Astrocyte (in vitro differentiated cells and primary cell): ENCODE measurements around the gene SLCO3A1. TPM values are rescaled to one million over a fixed set of nuclear protein-coding genes. Genes with fewer than 3 reads are reported as not detected.

Experiments
- DNase-seq: peaks from one replicate; pipeline ENCODE4 v3.0.0-alpha.2; 2010; ENCODE audit warnings: low read depth
- FAIRE-seq: peaks from 2 replicates; lab custom pipeline; 2011; peaks lifted over from hg19 to GRCh38; lab: Jason Lieb, UNC
- H2AFZ ChIP-seq: 2 replicates; pipeline ENCODE4 v1.6.0; 2012; ENCODE audit warnings: low read depth, low read length, inconsistent platforms
- H3K27ac ChIP-seq: 2 replicates; pipeline ENCODE4 v1.5.1; 2011; ENCODE audit warnings: low read depth, low read length, inconsistent platforms
- H3K27me3 ChIP-seq: 2 replicates; pipeline ENCODE4 v1.6.0; 2011; ENCODE audit warnings: low read length, inconsistent platforms; ENCODE audit not compliant: insufficient read depth
- H3K36me3 ChIP-seq: 2 replicates; pipeline ENCODE4 v1.5.1; 2011; ENCODE audit warnings: low read length, inconsistent platforms; ENCODE audit not compliant: insufficient read depth
- H3K4me1 ChIP-seq: 2 replicates; pipeline ENCODE4 v1.5.1; 2011; ENCODE audit warnings: low read length, inconsistent platforms; ENCODE audit not compliant: insufficient read depth
- H3K4me2 ChIP-seq: 2 replicates; pipeline ENCODE4 v1.6.0; 2012; ENCODE audit warnings: low read length, inconsistent platforms
- H3K4me3 ChIP-seq: 2 replicates; pipeline ENCODE4 v1.5.1; 2011; ENCODE audit warnings: low read depth, mild to moderate bottlenecking, low read length, inconsistent platforms; ENCODE audit not compliant: insufficient read depth
- H3K79me2 ChIP-seq: 2 replicates; pipeline ENCODE4 v1.6.0; 2012; ENCODE audit warnings: mild to moderate bottlenecking, low read length, inconsistent platforms; ENCODE audit not compliant: insufficient read depth
- H3K9ac ChIP-seq: 2 replicates; pipeline ENCODE4 v1.6.0; 2012; ENCODE audit warnings: mild to moderate bottlenecking, low read length, inconsistent platforms
- H3K9me3 ChIP-seq: 2 replicates; pipeline ENCODE4 v1.5.1; 2012; ENCODE audit warnings: low read depth, mild to moderate bottlenecking, low read length, inconsistent platforms; ENCODE audit not compliant: insufficient read depth
- H4K20me1 ChIP-seq: 2 replicates; pipeline ENCODE4 v1.6.0; 2012; ENCODE audit warnings: low read length, inconsistent platforms; ENCODE audit not compliant: insufficient read depth
- H3K27ac Mint-ChIP-seq: one replicate; pipeline ENCODE4 v1.8.0; 2021; ENCODE audit warnings: mild to moderate bottlenecking, mixed read lengths; ENCODE audit not compliant: unreplicated experiment
- H3K27me3 Mint-ChIP-seq: one replicate; pipeline ENCODE4 v1.8.0; 2021; ENCODE audit warnings: low read depth, mixed read lengths; ENCODE audit not compliant: unreplicated experiment
- H3K36me3 Mint-ChIP-seq: one replicate; pipeline ENCODE4 v1.8.0; 2021; ENCODE audit warnings: low read depth, mixed read lengths; ENCODE audit not compliant: unreplicated experiment
- H3K4me1 Mint-ChIP-seq: one replicate; pipeline ENCODE4 v1.8.0; 2021; ENCODE audit warnings: low read depth, mixed read lengths; ENCODE audit not compliant: unreplicated experiment
- H3K4me3 Mint-ChIP-seq: one replicate; pipeline ENCODE4 v1.8.0; 2021; ENCODE audit warnings: mild to moderate bottlenecking, moderate library complexity, mixed read lengths; ENCODE audit not compliant: unreplicated experiment
- H3K9me3 Mint-ChIP-seq: one replicate; pipeline ENCODE4 v1.8.0; 2021; ENCODE audit warnings: mild to moderate bottlenecking, mixed read lengths; ENCODE audit not compliant: unreplicated experiment
- EZH2 ChIP-seq: IDR thresholded peaks from 2 replicates; pipeline ENCODE4 v1.6.1; 2012; ENCODE audit warnings: mild to moderate bottlenecking, low read length, inconsistent platforms; ENCODE audit not compliant: insufficient read depth
- total RNA-seq: library from RNA; stranded (reverse); gene quantifications from 2 replicates; pipeline ENCODE4 v1.2.1, GENCODE V29; 2021
- TF ChIP-seq, protein P1 (sequence below): IDR thresholded peaks from 2 replicates; pipeline ENCODE4 v1.5.1; 2011; ENCODE audit warnings: low read depth, mild to moderate bottlenecking, inconsistent platforms, low read length, moderate library complexity; ENCODE audit not compliant: insufficient read depth

The SLCO3A1 gene
- total RNA-seq, 1 donor from 2014 or later, result 9.4 TPM

DNA sequence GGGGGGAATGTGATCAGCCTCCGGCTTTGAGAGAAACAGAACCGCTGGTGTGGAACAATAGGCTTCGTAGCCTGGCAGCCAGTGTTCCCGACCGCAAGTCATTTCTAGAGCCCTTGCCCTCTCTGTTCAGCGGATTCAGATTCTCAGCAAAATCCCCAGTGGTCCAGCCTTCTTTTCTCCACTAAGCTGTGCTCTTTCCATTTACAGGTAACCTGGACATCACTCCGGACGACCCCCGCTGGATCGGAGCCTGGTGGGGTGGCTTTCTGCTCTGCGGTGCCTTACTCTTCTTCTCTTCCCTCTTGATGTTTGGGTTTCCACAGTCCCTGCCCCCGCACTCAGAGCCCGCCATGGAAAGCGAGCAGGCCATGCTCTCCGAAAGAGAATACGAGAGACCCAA, 250.6 kb downstream of the SLCO3A1 start:
- FAIRE-seq (no peak), DNase-seq (no peak)
- Histone ChIP-seq H3K4me1 (no peaks in the 10 kb centered on the region), H3K27ac (no peak overlapping the region), H3K9ac (no peak overlapping the region), H3K36me3 (no peaks in the 10 kb centered on the region), H4K20me1 (peaks cover 6% of the 10 kb centered on the region), H2AFZ (no peak overlapping the region), H3K4me3 (no peak overlapping the region), H3K27me3 (no peaks in the 10 kb centered on the region), H3K79me2 (no peaks in the 10 kb centered on the region), H3K9me3 (no peaks in the 10 kb centered on the region), H3K4me2 (no peak overlapping the region)
- no peak overlapping the region for H3K27ac Mint-ChIP-seq
- H3K9me3 Mint-ChIP-seq, result no peaks in the 10 kb centered on the region
- no peak overlapping the region for H3K4me3 Mint-ChIP-seq
- H3K27me3 Mint-ChIP-seq, result peaks cover 2% of the 10 kb centered on the region
- peaks cover 2% of the 10 kb centered on the region for H3K36me3 Mint-ChIP-seq
- TF ChIP-seq, protein P1, sequence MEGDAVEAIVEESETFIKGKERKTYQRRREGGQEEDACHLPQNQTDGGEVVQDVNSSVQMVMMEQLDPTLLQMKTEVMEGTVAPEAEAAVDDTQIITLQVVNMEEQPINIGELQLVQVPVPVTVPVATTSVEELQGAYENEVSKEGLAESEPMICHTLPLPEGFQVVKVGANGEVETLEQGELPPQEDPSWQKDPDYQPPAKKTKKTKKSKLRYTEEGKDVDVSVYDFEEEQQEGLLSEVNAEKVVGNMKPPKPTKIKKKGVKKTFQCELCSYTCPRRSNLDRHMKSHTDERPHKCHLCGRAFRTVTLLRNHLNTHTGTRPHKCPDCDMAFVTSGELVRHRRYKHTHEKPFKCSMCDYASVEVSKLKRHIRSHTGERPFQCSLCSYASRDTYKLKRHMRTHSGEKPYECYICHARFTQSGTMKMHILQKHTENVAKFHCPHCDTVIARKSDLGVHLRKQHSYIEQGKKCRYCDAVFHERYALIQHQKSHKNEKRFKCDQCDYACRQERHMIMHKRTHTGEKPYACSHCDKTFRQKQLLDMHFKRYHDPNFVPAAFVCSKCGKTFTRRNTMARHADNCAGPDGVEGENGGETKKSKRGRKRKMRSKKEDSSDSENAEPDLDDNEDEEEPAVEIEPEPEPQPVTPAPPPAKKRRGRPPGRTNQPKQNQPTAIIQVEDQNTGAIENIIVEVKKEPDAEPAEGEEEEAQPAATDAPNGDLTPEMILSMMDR, result no peak
- no peak for TF ChIP-seq EZH2
- peaks cover 20% of the 10 kb centered on the region for H3K4me1 Mint-ChIP-seq

DNA sequence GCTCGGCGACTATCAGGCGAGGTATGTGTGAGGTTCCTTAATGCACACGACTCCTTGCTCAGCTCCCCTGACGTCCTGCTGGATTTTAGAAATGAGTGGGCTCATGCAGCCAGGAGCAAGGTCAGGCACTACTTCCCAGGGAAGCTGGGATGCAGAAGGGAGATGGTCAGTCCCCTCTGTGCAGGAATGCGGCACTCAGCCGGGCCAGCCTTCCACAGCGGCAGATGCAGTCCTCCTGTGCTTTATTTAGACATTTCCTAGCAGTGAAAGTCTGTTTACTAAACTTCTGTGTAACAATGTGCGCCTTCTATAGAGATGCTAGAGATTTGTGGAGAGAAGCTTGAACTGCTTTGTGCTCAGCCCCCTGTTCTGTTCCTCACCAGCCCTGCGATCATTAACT, 252.1 kb downstream of the SLCO3A1 start:
- Mint-ChIP-seq H3K27ac (no peak overlapping the region), H3K27me3 (peaks cover 7% of the 10 kb centered on the region), H3K36me3 (peaks cover 5% of the 10 kb centered on the region), H3K4me1 (peaks cover 20% of the 10 kb centered on the region), H3K9me3 (no peaks in the 10 kb centered on the region), H3K4me3 (no peak overlapping the region)
- no peak for DNase-seq
- Histone ChIP-seq H3K79me2 (no peaks in the 10 kb centered on the region), H3K36me3 (no peaks in the 10 kb centered on the region), H3K4me1 (no peaks in the 10 kb centered on the region), H4K20me1 (no peaks in the 10 kb centered on the region), H3K4me2 (no peak overlapping the region), H3K9ac (no peak overlapping the region), H2AFZ (no peak overlapping the region), H3K27ac (no peak overlapping the region), H3K4me3 (no peak overlapping the region), H3K27me3 (no peaks in the 10 kb centered on the region), H3K9me3 (no peaks in the 10 kb centered on the region)
- no peak for TF ChIP-seq EZH2
- TF ChIP-seq, protein P1, result no peak
- no peak for FAIRE-seq

DNA sequence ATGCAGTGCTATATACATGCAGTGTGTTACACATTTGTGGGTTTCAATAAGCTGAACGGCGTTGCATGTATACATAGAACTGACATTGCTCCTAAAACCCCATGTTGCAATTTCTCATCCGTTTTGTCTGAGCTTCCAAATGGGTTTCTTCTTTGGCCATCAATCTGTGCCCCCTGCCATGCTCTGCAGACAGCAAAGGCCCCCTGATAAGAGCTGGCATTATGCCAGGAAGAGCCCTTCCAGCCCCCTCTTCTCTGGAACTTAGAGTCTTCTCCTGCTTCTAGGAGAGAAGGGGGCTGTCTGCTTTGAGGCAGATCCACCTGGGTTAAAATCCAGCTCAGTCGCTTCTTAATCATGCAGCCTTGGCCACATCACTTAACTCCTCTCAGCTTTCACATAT, 254.0 kb downstream of the SLCO3A1 start:
- no peaks in the 10 kb centered on the region for H3K9me3 ChIP-seq
- Mint-ChIP-seq H3K27me3 (peaks cover 7% of the 10 kb centered on the region), H3K36me3 (peaks cover 5% of the 10 kb centered on the region), H3K4me1 (peaks cover 22% of the 10 kb centered on the region), H3K4me3 (no peak overlapping the region), H3K9me3 (no peaks in the 10 kb centered on the region), H3K27ac (no peak overlapping the region)
- TF ChIP-seq EZH2, result no peak
- TF ChIP-seq, protein P1, result no peak
- H3K4me3 ChIP-seq, result no peak overlapping the region
- no peaks in the 10 kb centered on the region for H4K20me1 ChIP-seq
- no peak for DNase-seq
- no peaks in the 10 kb centered on the region for H3K36me3 ChIP-seq
- no peaks in the 10 kb centered on the region for H3K79me2 ChIP-seq
- H2AFZ ChIP-seq, result no peak overlapping the region
- no peak for FAIRE-seq
- H3K4me2 ChIP-seq, result no peak overlapping the region
- H3K4me1 ChIP-seq, result no peaks in the 10 kb centered on the region
- no peaks in the 10 kb centered on the region for H3K27me3 ChIP-seq
- no peak overlapping the region for H3K27ac ChIP-seq
- no peak overlapping the region for H3K9ac ChIP-seq
